ENCODE measurements around the gene RPL10. TPM values are rescaled to one million over a fixed set of nuclear protein-coding genes. Genes with fewer than 3 reads are reported as not detected.

The RPL10 gene
- total and polyA plus RNA-seq, 2 of the 13 experiments (the other 11 are each of a cell fraction or from before 2014, with no cell fraction given): 2,381 to 4,713 TPM

DNA sequence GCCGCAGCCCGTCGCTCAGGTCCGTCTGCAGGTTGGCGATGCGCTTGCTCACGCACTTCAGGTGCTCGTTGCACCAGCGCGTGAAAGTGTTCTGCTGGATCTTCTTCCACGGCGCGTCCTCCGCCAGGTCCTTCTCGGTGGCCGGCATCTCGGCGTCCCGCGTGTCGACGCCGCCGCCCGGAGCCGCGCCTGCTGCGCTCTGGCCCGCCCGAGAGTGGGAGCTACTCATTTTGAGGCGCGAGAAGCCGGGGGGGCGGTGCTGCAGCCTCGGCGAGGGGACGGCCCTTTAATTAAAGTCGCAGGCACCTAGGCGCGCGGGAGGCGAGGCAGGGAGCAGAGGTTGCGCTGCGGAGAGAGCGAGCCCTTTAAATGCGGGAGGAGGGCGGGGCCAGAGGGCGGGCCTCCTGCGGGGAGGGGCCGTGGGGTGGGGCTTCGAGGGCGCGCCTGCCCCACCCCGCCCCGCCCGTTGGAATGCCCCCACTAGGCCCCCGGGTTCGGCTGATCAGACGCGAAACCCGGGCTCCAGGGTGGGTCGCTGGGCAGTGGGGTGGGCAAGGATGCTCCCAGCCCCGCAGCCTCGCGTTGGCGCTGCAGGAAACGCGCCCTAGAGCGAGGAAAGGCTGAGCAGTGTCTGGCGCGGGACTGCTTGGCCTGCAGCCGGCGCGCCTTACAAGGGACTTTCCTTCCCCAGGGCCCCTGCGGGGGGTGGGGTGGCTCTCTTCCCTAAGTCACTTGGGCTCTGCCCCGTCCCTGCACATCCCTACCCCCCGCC, 27.0 kb upstream of the RPL10 start:
- no CpG with 5 or more reads among the region's 77 CpGs for WGBS (ENCODE audit: low lambda C conversion rate)
- Histone ChIP-seq H3K27me3 (ENCODE audit: control insufficient read depth in 1 of 2, insufficient read depth in 2 of 2, low read length in 2 of 2) (no peaks in the 10 kb centered on the region), H3K9ac (ENCODE audit: insufficient read depth, low read depth, low read length) (peak overlapping the region; percentile 87), H3K36me3 (replicated peaks in 1 of 2; ENCODE audit: control insufficient read depth in 1 of 2, insufficient read depth in 2 of 2, low read length in 2 of 2) (peaks cover 5 to 11% of the 10 kb centered on the region in 2 experiments; a peak in 3 of 5 replicates), H3K79me2 (ENCODE audit: insufficient read depth, low read length) (peaks cover 22% of the 10 kb centered on the region), H3K4me3 (replicated peaks in 1 of 3; ENCODE audit: insufficient read depth in 1 of 3, low read depth in 2 of 3, low read length in 3 of 3) (peak overlapping the region; percentile 65 to 92 (median 80)), H3K9me3 (ENCODE audit: low read length) (no peaks in the 10 kb centered on the region), H3K4me1 (ENCODE audit: insufficient read depth, low read length) (peaks cover 37% of the 10 kb centered on the region), H3K4me2 (ENCODE audit: low read depth, low read length) (peak overlapping the region; percentile 92), H2AFZ (ENCODE audit: low read length) (no peak overlapping the region), H3K27ac (ENCODE audit: extremely low read length, insufficient read depth, low read length) (peak overlapping the region; percentile 58), H4K20me1 (ENCODE audit: insufficient read depth, low read length) (peaks cover 7% of the 10 kb centered on the region; the same call in 1 of the 2 replicates)
- no TSS peak for BruUV-seq (replicated peaks)
- FAIRE-seq (no peak), DNase-seq (ENCODE audit: low spot score) (peak; percentile 85), ATAC-seq (peak; percentile 57)
- in situ Hi-C loops (cut with HindIII; ENCODE audit: extremely low pct_ligation_motif_present, low pct_unique_long_range_greater_than_20kb) (no loop called here), intact Hi-C loops (cut with micrococcal nuclease; ENCODE audit: unreplicated experiment) (no loop called here)
- CTCF ChIA-PET (ENCODE audit: low intra/inter-chr PET ratio, low total read pairs): interaction anchor here (0.9 kb wide), 1 partner anchor 164 kb away, joined by 4 read pairs; no protein-coding TSS in a partner anchor
- POLR2A ChIA-PET: interaction anchor here (0.7 to 3.0 kb wide), 9 partner anchors 8 to 171 kb away, joined by 3 to 17 read pairs (median 4); partner anchors contain the start of genes EMD, RPL10 and SLC10A3
- TF ChIP-seq THAP9 (CRISPR knock-in tag; IDR thresholded peaks at IDR 0.05; ENCODE audit: borderline replicate concordance) (no peak), FOSL1 (CRISPR knock-in tag; IDR thresholded peaks at IDR 0.05; ENCODE audit: borderline replicate concordance) (no peak), ZNF775 (CRISPR knock-in tag; IDR thresholded peaks at IDR 0.05; ENCODE audit: borderline replicate concordance) (no peak), EZH2 (conservative IDR thresholded peaks at IDR 0.05; ENCODE audit: low read depth, low read length) (no peak), RARA (CRISPR knock-in tag; IDR thresholded peaks at IDR 0.05) (peak; percentile 14; the same call in 1 of the 2 replicates), GTF3A (CRISPR knock-in tag; conservative IDR thresholded peaks at IDR 0.05) (no peak), TRIM22 (IDR thresholded peaks at IDR 0.05) (no peak), ZBTB20 (CRISPR knock-in tag; IDR thresholded peaks at IDR 0.05; ENCODE audit: borderline replicate concordance, low read depth) (0 out of 2 replicates have a peak, but pooled peaks have one; percentile 38), ZBTB43 (CRISPR knock-in tag; conservative IDR thresholded peaks at IDR 0.05) (no peak)
- TF ChIP-seq, protein P1, sequence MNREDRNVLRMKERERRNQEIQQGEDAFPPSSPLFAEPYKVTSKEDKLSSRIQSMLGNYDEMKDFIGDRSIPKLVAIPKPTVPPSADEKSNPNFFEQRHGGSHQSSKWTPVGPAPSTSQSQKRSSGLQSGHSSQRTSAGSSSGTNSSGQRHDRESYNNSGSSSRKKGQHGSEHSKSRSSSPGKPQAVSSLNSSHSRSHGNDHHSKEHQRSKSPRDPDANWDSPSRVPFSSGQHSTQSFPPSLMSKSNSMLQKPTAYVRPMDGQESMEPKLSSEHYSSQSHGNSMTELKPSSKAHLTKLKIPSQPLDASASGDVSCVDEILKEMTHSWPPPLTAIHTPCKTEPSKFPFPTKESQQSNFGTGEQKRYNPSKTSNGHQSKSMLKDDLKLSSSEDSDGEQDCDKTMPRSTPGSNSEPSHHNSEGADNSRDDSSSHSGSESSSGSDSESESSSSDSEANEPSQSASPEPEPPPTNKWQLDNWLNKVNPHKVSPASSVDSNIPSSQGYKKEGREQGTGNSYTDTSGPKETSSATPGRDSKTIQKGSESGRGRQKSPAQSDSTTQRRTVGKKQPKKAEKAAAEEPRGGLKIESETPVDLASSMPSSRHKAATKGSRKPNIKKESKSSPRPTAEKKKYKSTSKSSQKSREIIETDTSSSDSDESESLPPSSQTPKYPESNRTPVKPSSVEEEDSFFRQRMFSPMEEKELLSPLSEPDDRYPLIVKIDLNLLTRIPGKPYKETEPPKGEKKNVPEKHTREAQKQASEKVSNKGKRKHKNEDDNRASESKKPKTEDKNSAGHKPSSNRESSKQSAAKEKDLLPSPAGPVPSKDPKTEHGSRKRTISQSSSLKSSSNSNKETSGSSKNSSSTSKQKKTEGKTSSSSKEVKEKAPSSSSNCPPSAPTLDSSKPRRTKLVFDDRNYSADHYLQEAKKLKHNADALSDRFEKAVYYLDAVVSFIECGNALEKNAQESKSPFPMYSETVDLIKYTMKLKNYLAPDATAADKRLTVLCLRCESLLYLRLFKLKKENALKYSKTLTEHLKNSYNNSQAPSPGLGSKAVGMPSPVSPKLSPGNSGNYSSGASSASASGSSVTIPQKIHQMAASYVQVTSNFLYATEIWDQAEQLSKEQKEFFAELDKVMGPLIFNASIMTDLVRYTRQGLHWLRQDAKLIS (CRISPR knock-in tag; IDR thresholded peaks at IDR 0.05): no peak

Measured in HepG2 (cell line).